ENCODE data around the gene HECTD2. TPM values are rescaled to one million over a fixed set of nuclear protein-coding genes. Genes with fewer than 3 reads are reported as not detected.
"Not testable (repeated sequence)": the region's sequence is repeated elsewhere in the genome, so short reads cannot be mapped to it uniquely, and the experiment has no call there.

HECTD2 gene
- total RNA-seq, 2 experiments from 2014 or later: 3.8 to 6.8 TPM

GRCh38 chr10:91559169-91559568, 149.0 kb downstream of the HECTD2 start:
- Mint-ChIP-seq H3K27ac (no peak overlapping the region), H3K4me1 (no peaks in the 10 kb centered on the region), H3K36me3 (peaks cover 1% of the 10 kb centered on the region), H3K27me3 (peaks cover 15% of the 10 kb centered on the region), H3K9me3 (ENCODE audit: low read depth) (peaks cover 5% of the 10 kb centered on the region), H3K4me3 (no peak overlapping the region)
- ATAC-seq: no peak
- CTCF ChIA-PET: interaction anchor here (1.2 kb wide), 1 partner anchor 183 kb away, joined by 4 read pairs; no protein-coding TSS in a partner anchor
- no peak for DNase-seq

DNA sequence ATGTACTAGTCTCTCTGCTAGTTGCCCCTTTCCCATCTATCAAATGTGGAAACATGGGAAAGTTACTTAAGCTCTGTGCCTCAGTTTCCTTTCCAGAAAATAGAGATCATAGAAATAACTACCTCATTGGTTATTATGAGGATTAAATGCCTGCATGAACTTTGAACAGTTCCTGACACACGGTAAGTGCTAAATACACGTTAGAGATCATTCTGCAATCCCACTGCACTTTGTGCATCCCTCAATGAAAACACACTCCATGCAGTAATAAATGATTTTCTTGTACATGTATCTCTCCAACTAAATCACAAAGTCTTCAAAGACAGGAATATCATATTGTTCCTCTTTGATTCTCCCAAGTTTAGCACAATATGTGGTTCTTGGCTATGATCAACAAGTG, 149.6 kb downstream of the HECTD2 start:
- no peak for DNase-seq
- Mint-ChIP-seq H3K27ac (no peak overlapping the region), H3K27me3 (peaks cover 15% of the 10 kb centered on the region), H3K36me3 (peaks cover 1% of the 10 kb centered on the region), H3K4me1 (no peaks in the 10 kb centered on the region), H3K4me3 (no peak overlapping the region), H3K9me3 (ENCODE audit: low read depth) (peaks cover 5% of the 10 kb centered on the region)
- CTCF ChIA-PET: no interaction called here
- ATAC-seq: no peak

GRCh38 chr10:91560827-91561226, 150.7 kb downstream of the HECTD2 start:
- H3K9me3 Mint-ChIP-seq (ENCODE audit: low read depth); ATAC-seq; H3K36me3 Mint-ChIP-seq; CTCF ChIA-PET; H3K4me1 Mint-ChIP-seq; DNase-seq; H3K27ac Mint-ChIP-seq; H3K4me3 Mint-ChIP-seq: not testable (repeated sequence)
- peaks cover 15% of the 10 kb centered on the region for H3K27me3 Mint-ChIP-seq

- H3K4me1 Mint-ChIP-seq: no peaks in the 10 kb centered on the region
- DNase-seq (no peak), ATAC-seq (no peak)
- H3K9me3 Mint-ChIP-seq (ENCODE audit: low read depth): peaks cover 5% of the 10 kb centered on the region
- no peak overlapping the region for H3K27ac Mint-ChIP-seq
- peaks cover 1% of the 10 kb centered on the region for H3K36me3 Mint-ChIP-seq
- CTCF ChIA-PET: no interaction called here
- H3K27me3 Mint-ChIP-seq: peaks cover 15% of the 10 kb centered on the region
- H3K4me3 Mint-ChIP-seq: no peak overlapping the region
These were observed 152.9 kb downstream of the HECTD2 start for GRCh38 chr10:91562839-91563581.

- peaks cover 13% of the 10 kb centered on the region for H3K27me3 Mint-ChIP-seq
These were observed 153.9 kb downstream of the HECTD2 start for GRCh38 chr10:91564026-91564425.

More at GRCh38 chr10:91564026-91564425, 153.9 kb downstream of the HECTD2 start:
- H3K36me3 Mint-ChIP-seq: peaks cover 1% of the 10 kb centered on the region
- H3K9me3 Mint-ChIP-seq (ENCODE audit: low read depth): peaks cover 5% of the 10 kb centered on the region
- no peak overlapping the region for H3K27ac Mint-ChIP-seq
- CTCF ChIA-PET: no interaction called here
- no peaks in the 10 kb centered on the region for H3K4me1 Mint-ChIP-seq
- no peak overlapping the region for H3K4me3 Mint-ChIP-seq
- ATAC-seq (no peak), DNase-seq (no peak)

Other genes starting within 250 kb of the HECTD2 start
- 10 to 100 TPM; 41.7 to 45.7 TPM for gene PCGF5, start 189.7 kb upstream of the HECTD2 start, total RNA-seq
- not detected for gene PPP1R3C, start 222.7 kb downstream of the HECTD2 start, total RNA-seq